ENCODE data around the gene URM1. TPM values are rescaled to one million over a fixed set of nuclear protein-coding genes. Genes with fewer than 3 reads are reported as not detected.

Gene URM1
- total RNA-seq, 4 donors from 2014 or later, result 20.5 to 46.8 (median 30.2) TPM

GRCh38 chr9:128396970-128397613 is 25.9 kb downstream of the URM1 start:
- H3K27me3 ChIP-seq, result peaks cover 93% of the 10 kb centered on the region
- H3K4me1 ChIP-seq, result peaks cover 0 to 13% (median 0%) of the 10 kb centered on the region in 3 donors
- H3K27ac ChIP-seq, result peak overlapping the region in 1 of 4 donors; percentile 31
- H3K36me3 ChIP-seq, result peaks cover 0 to 17% of the 10 kb centered on the region in 2 donors
- 4 to 7% methylated on average over 18 of the region's 19 CpGs for WGBS, 2 donors (ENCODE audit: low coverage in 1 of 2)
- H3K4me3 ChIP-seq, result no peak overlapping the region
- H3K9me3 ChIP-seq, result no peaks in the 10 kb centered on the region
- TF ChIP-seq POLR2A (IDR thresholded peaks at IDR 0.05) (no peak), EP300 (IDR thresholded peaks at IDR 0.05) (no peak), CTCF (IDR thresholded peaks at IDR 0.05) (no peak), POLR2AphosphoS5 (IDR thresholded peaks at IDR 0.05) (no peak)
- ATAC-seq, result peak; percentile 47

- no peak for ATAC-seq
- H3K9me3 ChIP-seq, result no peaks in the 10 kb centered on the region
- peaks cover 0 to 10% of the 10 kb centered on the region in 2 donors for H3K36me3 ChIP-seq
- no peak overlapping the region for H3K27ac ChIP-seq
- 30 to 60% methylated on average over 2 to 4 of the region's 7 CpGs for WGBS, 2 donors (ENCODE audit: low coverage in 1 of 2)
- TF ChIP-seq CTCF (IDR thresholded peaks at IDR 0.05) (no peak), POLR2A (IDR thresholded peaks at IDR 0.05) (no peak), EP300 (IDR thresholded peaks at IDR 0.05) (no peak)
- peaks cover 93% of the 10 kb centered on the region for H3K27me3 ChIP-seq
- H3K4me3 ChIP-seq, result no peak overlapping the region
- peaks cover 0 to 13% (median 0%) of the 10 kb centered on the region in 3 donors for H3K4me1 ChIP-seq
These were observed 26.7 kb downstream of the URM1 start for GRCh38 chr9:128397831-128398230.

- no peak overlapping the region for H3K27ac ChIP-seq
- WGBS, 2 donors (ENCODE audit: low coverage in 1 of 2), result 77 to 96% methylated on average over 2 to 3 of the region's 3 CpGs
- TF ChIP-seq POLR2A (IDR thresholded peaks at IDR 0.05), result no peak
- TF ChIP-seq POLR2AphosphoS5 (IDR thresholded peaks at IDR 0.05), result no peak
- H3K9me3 ChIP-seq, result no peaks in the 10 kb centered on the region
- no peaks in the 10 kb centered on the region for H3K36me3 ChIP-seq
- H3K4me1 ChIP-seq, result peaks cover 0 to 13% (median 0%) of the 10 kb centered on the region in 3 donors
- no peak overlapping the region for H3K4me3 ChIP-seq
- no peak for ATAC-seq
- peaks cover 90% of the 10 kb centered on the region for H3K27me3 ChIP-seq
These were observed 28.7 kb downstream of the URM1 start for GRCh38 chr9:128399861-128400260.

- no peak overlapping the region for H3K4me3 ChIP-seq
- H3K27ac ChIP-seq, result no peak overlapping the region
- H3K36me3 ChIP-seq, result no peaks in the 10 kb centered on the region
- ATAC-seq, result no peak
- H3K9me3 ChIP-seq, result no peaks in the 10 kb centered on the region
- H3K4me1 ChIP-seq, result peaks cover 0 to 5% (median 0%) of the 10 kb centered on the region in 3 donors
- peaks cover 86% of the 10 kb centered on the region for H3K27me3 ChIP-seq
- 67% methylated on average over 1 of the region's 5 CpGs; no CpG with 5 or more reads in 1 of the 2 donors for WGBS, 2 donors (ENCODE audit: low coverage in 1 of 2)
- no peak for TF ChIP-seq CTCF (IDR thresholded peaks at IDR 0.05)
- no peak for TF ChIP-seq EP300 (IDR thresholded peaks at IDR 0.05)
- no peak for TF ChIP-seq POLR2AphosphoS5 (IDR thresholded peaks at IDR 0.05)
These were observed 33.4 kb downstream of the URM1 start for GRCh38 chr9:128404560-128404959.

- H3K4me1 ChIP-seq, result peaks cover 0 to 5% (median 0%) of the 10 kb centered on the region in 3 donors
- H3K36me3 ChIP-seq, result no peaks in the 10 kb centered on the region
- H3K9me3 ChIP-seq, result no peaks in the 10 kb centered on the region
- 47 to 62% methylated on average over 11 to 12 of the region's 20 CpGs for WGBS, 2 donors (ENCODE audit: low coverage in 1 of 2)
- TF ChIP-seq CTCF (IDR thresholded peaks at IDR 0.05) (no peak), EP300 (IDR thresholded peaks at IDR 0.05) (no peak), POLR2AphosphoS5 (IDR thresholded peaks at IDR 0.05) (no peak), POLR2A (IDR thresholded peaks at IDR 0.05) (no peak)
- no peak for ATAC-seq
- H3K4me3 ChIP-seq, result no peak overlapping the region
- H3K27me3 ChIP-seq, result peaks cover 80% of the 10 kb centered on the region
- H3K27ac ChIP-seq, result no peak overlapping the region
These were observed 34.1 kb downstream of the URM1 start for GRCh38 chr9:128405077-128405779.
